Cardiac muscle cell (in vitro differentiated cells and primary cell): Measurements from ENCODE around the gene CDC45. TPM values are rescaled to one million over a fixed set of nuclear protein-coding genes. Genes with fewer than 3 reads are reported as not detected.

Source experiments
- DNase-seq, 2 donors: peaks; one replicate each; pipeline versions ENCODE4 v3.0.0 to v3.0.0-alpha.2; 2010 to 2017; ENCODE audit warnings: low read depth in 1 of 2, low spot score in 1 of 2
- H3K27ac ChIP-seq: fragments of 200-600 bp; sonication (generic); 2 replicates; pipeline ENCODE4 v1.5.1; 2016
- H3K27me3 ChIP-seq: fragments of 200-600 bp; sonication (generic); 2 replicates; pipeline ENCODE4 v1.6.0; 2016; ENCODE audit warnings: control low read depth
- H3K36me3 ChIP-seq: fragments of 200-600 bp; sonication (generic); 2 replicates; pipeline ENCODE4 v1.5.1; 2016; ENCODE audit warnings: control low read depth
- H3K4me1 ChIP-seq: fragments of 200-600 bp; sonication (generic); 2 replicates; pipeline ENCODE4 v1.8.1; 2017; ENCODE audit warnings: low read depth, mild to moderate bottlenecking, mixed run types
- H3K4me3 ChIP-seq: fragments of 200-600 bp; sonication (generic); 2 replicates; pipeline ENCODE4 v1.5.1; 2016; ENCODE audit warnings: mild to moderate bottlenecking
- H3K9me3 ChIP-seq: fragments of 200-600 bp; sonication (generic); 2 replicates; pipeline ENCODE4 v1.5.1; 2017; ENCODE audit warnings: low read depth, mild to moderate bottlenecking, control low read depth
- CTCF ChIP-seq: IDR thresholded peaks from 2 replicates; pipeline ENCODE4 v1.5.1; 2012; ENCODE audit warnings: low read depth, mild to moderate bottlenecking, low read length
- polyA plus RNA-seq: library from polyadenylated mRNA; unstranded; fragments of >200 nt; fragmentation: Nextera tagmentation; extraction: Ambion mirVana; gene quantifications from 2 replicates; pipeline ENCODE4 v1.2.1, GENCODE V29; 2016
- total RNA-seq: library from RNA; depleted of rRNA; stranded (reverse); fragments of >200 nt; gene quantifications from 2 replicates; pipeline ENCODE4 v1.2.3, GENCODE V29; 2016

CDC45 gene
- total and polyA plus RNA-seq, 2 experiments from 2014 or later, result 7.6 to 15.5 TPM

- DNase-seq, result no peak
- Histone ChIP-seq H3K27me3 (no peaks in the 10 kb centered on the region), H3K9me3 (no peaks in the 10 kb centered on the region), H3K36me3 (no peaks in the 10 kb centered on the region), H3K27ac (no peak overlapping the region), H3K4me3 (no peak overlapping the region), H3K4me1 (peaks cover 5% of the 10 kb centered on the region)
- no peak for TF ChIP-seq CTCF
Observed at GRCh38 chr22:19480789-19481188, 1.1 kb downstream of the CDC45 start.

- Histone ChIP-seq H3K9me3 (no peaks in the 10 kb centered on the region), H3K4me1 (peaks cover 5% of the 10 kb centered on the region), H3K27ac (no peak overlapping the region), H3K4me3 (no peak overlapping the region), H3K36me3 (no peaks in the 10 kb centered on the region), H3K27me3 (no peaks in the 10 kb centered on the region)
- DNase-seq, result no peak
- no peak for TF ChIP-seq CTCF
Observed at GRCh38 chr22:19482297-19482696, 2.6 kb downstream of the CDC45 start.

- H3K9me3 ChIP-seq, result no peaks in the 10 kb centered on the region
- H3K4me3 ChIP-seq, result no peak overlapping the region
- H3K27me3 ChIP-seq, result no peaks in the 10 kb centered on the region
Observed at GRCh38 chr22:19483481-19484244, 3.9 kb downstream of the CDC45 start.

GRCh38 chr22:19488285-19488684, 8.6 kb downstream of the CDC45 start:
- Histone ChIP-seq H3K27me3 (no peaks in the 10 kb centered on the region), H3K4me1 (no peaks in the 10 kb centered on the region), H3K27ac (no peak overlapping the region), H3K36me3 (no peaks in the 10 kb centered on the region), H3K9me3 (no peaks in the 10 kb centered on the region), H3K4me3 (no peak overlapping the region)
- TF ChIP-seq CTCF, result no peak
- no peak for DNase-seq

More at GRCh38 chr22:19483481-19484244, 3.9 kb downstream of the CDC45 start:
- H3K4me1 ChIP-seq, result no peaks in the 10 kb centered on the region
- peak in 1 of 2 donors; percentile 86 for DNase-seq
- no peaks in the 10 kb centered on the region for H3K36me3 ChIP-seq
- TF ChIP-seq CTCF, result no peak
- no peak overlapping the region for H3K27ac ChIP-seq

- no peak overlapping the region for H3K4me3 ChIP-seq
- H3K9me3 ChIP-seq, result no peaks in the 10 kb centered on the region
- peak; percentile 11 for TF ChIP-seq CTCF
- no peak overlapping the region for H3K27ac ChIP-seq
- no peaks in the 10 kb centered on the region for H3K4me1 ChIP-seq
- peak in 1 of 2 donors; percentile 44 for DNase-seq
- H3K27me3 ChIP-seq, result no peaks in the 10 kb centered on the region
- H3K36me3 ChIP-seq, result no peaks in the 10 kb centered on the region
Observed at GRCh38 chr22:19488884-19489843, 9.4 kb downstream of the CDC45 start.
